Neural cell (in vitro differentiated cells): ENCODE results near the gene CNTN6. TPM values are rescaled to one million over a fixed set of nuclear protein-coding genes. Genes with fewer than 3 reads are reported as not detected.

ENCODE experiments used
- H2AFZ ChIP-seq: fragments of 200-600, 300-800 bp; sonication (generic), shearing (Covaris generic); 2 replicates; pipeline ENCODE4 v1.6.0; 2014; ENCODE audit warnings: low read depth, mild to moderate bottlenecking, antibody characterized with exemption, low read length, moderate library complexity
- H3F3A ChIP-seq: fragments of 200-600 bp; shearing (Covaris generic); 2 replicates; pipeline ENCODE4 v1.6.1; 2016; ENCODE audit warnings: mild to moderate bottlenecking, moderate library complexity, mixed read lengths, antibody characterized with exemption, low read length; ENCODE audit not compliant: insufficient read depth, poor library complexity, severe bottlenecking
- H3K27ac ChIP-seq: fragments of 200-600, 300-800 bp; sonication (generic), shearing (Covaris generic); 2 replicates; pipeline ENCODE4 v1.5.1; 2014; ENCODE audit warnings: mild to moderate bottlenecking, low read length, moderate library complexity
- H3K27me3 ChIP-seq: fragments of 300-800, 200-600 bp; sonication (generic), shearing (Covaris generic); 2 replicates; pipeline ENCODE4 v1.6.0; 2014; ENCODE audit warnings: mild to moderate bottlenecking, low read depth, low read length, moderate library complexity; ENCODE audit not compliant: insufficient read depth
- H3K36me3 ChIP-seq: fragments of 300-800, 200-600 bp; sonication (generic), shearing (Covaris generic); 2 replicates; pipeline ENCODE4 v1.5.1; 2014; ENCODE audit warnings: mild to moderate bottlenecking, antibody characterized with exemption, low read length, moderate library complexity; ENCODE audit not compliant: insufficient read depth
- H3K4me2 ChIP-seq: fragments of 300-800, 200-600 bp; sonication (generic), shearing (Covaris generic); 2 replicates; pipeline ENCODE4 v1.6.0; 2014; ENCODE audit warnings: mild to moderate bottlenecking, low read length
- H3K4me3 ChIP-seq: fragments of 300-800, 200-600 bp; sonication (generic), shearing (Covaris generic); 2 replicates; pipeline ENCODE4 v1.5.1; 2014; ENCODE audit warnings: mild to moderate bottlenecking, low read length, moderate library complexity
- H3K79me2 ChIP-seq: fragments of 200-600 bp; shearing (Covaris generic); replicated peaks from 2 replicates; pipeline ENCODE4 v1.6.0; 2014; ENCODE audit warnings: mild to moderate bottlenecking, low read length, moderate library complexity; ENCODE audit not compliant: insufficient read depth
- H3K9ac ChIP-seq: fragments of 300-800, 200-600 bp; sonication (generic), shearing (Covaris generic); 2 replicates; pipeline ENCODE4 v1.6.1; 2016; ENCODE audit warnings: mild to moderate bottlenecking, low read length, mixed read lengths
- H3K9me2 ChIP-seq: fragments of 200-600 bp; shearing (Covaris generic); 2 replicates; pipeline ENCODE4 v1.6.1; 2016; ENCODE audit warnings: mild to moderate bottlenecking, low read length, mixed read lengths; ENCODE audit not compliant: insufficient read depth
- H3K9me3 ChIP-seq: fragments of 200-600, 300-800 bp; sonication (generic), shearing (Covaris generic); 2 replicates; pipeline ENCODE4 v1.6.1; 2016; ENCODE audit warnings: mild to moderate bottlenecking, mixed run types, low read length, moderate library complexity, mixed read lengths
- H4K20me1 ChIP-seq: fragments of 200-600 bp; shearing (Covaris generic); 2 replicates; pipeline ENCODE4 v1.6.1; 2016; ENCODE audit warnings: mild to moderate bottlenecking, mixed run types; ENCODE audit not compliant: insufficient read depth
- CTCF ChIP-seq: fragments of 450-650 bp; IDR thresholded peaks from 2 replicates; pipeline ENCODE4 v1.5.1; 2014; ENCODE audit warnings: antibody characterized with exemption, mild to moderate bottlenecking, moderate library complexity; ENCODE audit not compliant: poor library complexity, severe bottlenecking
- EP300 ChIP-seq: fragments of 450-650 bp; conservative IDR thresholded peaks from 2 replicates; pipeline ENCODE4 v1.6.1; 2014; ENCODE audit warnings: antibody characterized with exemption, mild to moderate bottlenecking, moderate library complexity; ENCODE audit not compliant: poor library complexity, severe bottlenecking
- EZH2 ChIP-seq: fragments of 200-600, 300-800 bp; shearing (Covaris generic), sonication (generic); IDR thresholded peaks from 2 replicates; pipeline ENCODE4 v1.6.1; 2014; ENCODE audit warnings: antibody characterized with exemption, low read length, borderline replicate concordance, mild to moderate bottlenecking; ENCODE audit not compliant: insufficient read depth, poor library complexity, severe bottlenecking
- MXI1 ChIP-seq: fragments of 450-650 bp; conservative IDR thresholded peaks from 2 replicates; pipeline ENCODE4 v1.6.1; 2014; ENCODE audit warnings: antibody characterized with exemption, mild to moderate bottlenecking; ENCODE audit not compliant: poor library complexity, severe bottlenecking
- POLR2AphosphoS5 ChIP-seq: IDR thresholded peaks from 2 replicates; pipeline ENCODE4 v1.6.1; 2012
- RAD21 ChIP-seq: fragments of 450-650 bp; conservative IDR thresholded peaks from 2 replicates; pipeline ENCODE4 v1.6.1; 2014; ENCODE audit warnings: antibody characterized with exemption, mild to moderate bottlenecking, moderate library complexity
- REST ChIP-seq: IDR thresholded peaks from 2 replicates; pipeline ENCODE4 v1.6.1; 2012; ENCODE audit warnings: borderline replicate concordance
- SMC3 ChIP-seq: fragments of 450-650 bp; conservative IDR thresholded peaks from 2 replicates; pipeline ENCODE4 v1.6.1; 2014; ENCODE audit warnings: antibody characterized with exemption, mild to moderate bottlenecking, moderate library complexity; ENCODE audit not compliant: poor library complexity
- TAF1 ChIP-seq: IDR thresholded peaks from 2 replicates; pipeline ENCODE4 v1.6.1; 2012; ENCODE audit warnings: low read depth
- polyA plus RNA-seq: library from polyadenylated mRNA; depleted of rRNA; stranded (reverse); fragments of >200 nt; gene quantifications from 2 replicates; pipeline ENCODE4 v1.2.3, GENCODE V29; 2014

The CNTN6 gene
- polyA plus RNA-seq, 1 donor from 2014 or later: 1.8 TPM

GRCh38 chr3:1375145-1375544 is 282.3 kb downstream of the CNTN6 start:
- Histone ChIP-seq H3K79me2 (no peaks in the 10 kb centered on the region), H4K20me1 (no peaks in the 10 kb centered on the region), H3K9me2 (no peaks in the 10 kb centered on the region), H3K27me3 (no peaks in the 10 kb centered on the region), H3K27ac (no peak overlapping the region), H3K9me3 (no peaks in the 10 kb centered on the region), H3K9ac (no peak overlapping the region), H3F3A (no peaks in the 10 kb centered on the region), H3K36me3 (no peaks in the 10 kb centered on the region), H2AFZ (no peak overlapping the region), H3K4me2 (no peak overlapping the region), H3K4me3 (no peak overlapping the region)
- no peak for TF ChIP-seq TAF1

GRCh38 chr3:1380926-1381646 is 288.3 kb downstream of the CNTN6 start:
- Histone ChIP-seq H3K4me2 (no peak overlapping the region), H3K36me3 (no peaks in the 10 kb centered on the region), H3K27me3 (no peaks in the 10 kb centered on the region), H3K9ac (no peak overlapping the region), H3K9me2 (no peaks in the 10 kb centered on the region), H3K9me3 (no peaks in the 10 kb centered on the region), H3K4me3 (no peak overlapping the region), H3K79me2 (no peaks in the 10 kb centered on the region), H4K20me1 (no peaks in the 10 kb centered on the region), H3K27ac (no peak overlapping the region), H2AFZ (no peak overlapping the region), H3F3A (no peaks in the 10 kb centered on the region)
- TF ChIP-seq SMC3 (no peak), RAD21 (no peak), REST (no peak), POLR2AphosphoS5 (no peak), MXI1 (no peak), TAF1 (no peak), CTCF (no peak), EZH2 (no peak), EP300 (no peak)

GRCh38 chr3:1381647-1382036 is 288.8 kb downstream of the CNTN6 start:
- H3K9me3 ChIP-seq: no peaks in the 10 kb centered on the region
- no peaks in the 10 kb centered on the region for H4K20me1 ChIP-seq
- no peaks in the 10 kb centered on the region for H3K9me2 ChIP-seq
- H3K27me3 ChIP-seq: no peaks in the 10 kb centered on the region
- no peak overlapping the region for H2AFZ ChIP-seq
- H3K4me3 ChIP-seq: no peak overlapping the region
- no peak for TF ChIP-seq CTCF
- no peak for TF ChIP-seq SMC3
- TF ChIP-seq RAD21: no peak
- no peak for TF ChIP-seq POLR2AphosphoS5
- TF ChIP-seq MXI1: no peak
- no peak for TF ChIP-seq TAF1
- no peak for TF ChIP-seq EP300
- TF ChIP-seq EZH2: no peak
- no peak for TF ChIP-seq REST
- no peak overlapping the region for H3K4me2 ChIP-seq
- no peaks in the 10 kb centered on the region for H3K79me2 ChIP-seq
- H3K9ac ChIP-seq: no peak overlapping the region
- no peaks in the 10 kb centered on the region for H3F3A ChIP-seq
- no peaks in the 10 kb centered on the region for H3K36me3 ChIP-seq
- H3K27ac ChIP-seq: no peak overlapping the region
